ENCODE results near the gene CTSZ. TPM values are rescaled to one million over a fixed set of nuclear protein-coding genes. Genes with fewer than 3 reads are reported as not detected.

The CTSZ gene
- total and polyA plus RNA-seq, 2 of the 8 experiments (the other 6 are each of a cell fraction or from before 2014, with no cell fraction given), result 32.8 to 34.0 TPM

DNA sequence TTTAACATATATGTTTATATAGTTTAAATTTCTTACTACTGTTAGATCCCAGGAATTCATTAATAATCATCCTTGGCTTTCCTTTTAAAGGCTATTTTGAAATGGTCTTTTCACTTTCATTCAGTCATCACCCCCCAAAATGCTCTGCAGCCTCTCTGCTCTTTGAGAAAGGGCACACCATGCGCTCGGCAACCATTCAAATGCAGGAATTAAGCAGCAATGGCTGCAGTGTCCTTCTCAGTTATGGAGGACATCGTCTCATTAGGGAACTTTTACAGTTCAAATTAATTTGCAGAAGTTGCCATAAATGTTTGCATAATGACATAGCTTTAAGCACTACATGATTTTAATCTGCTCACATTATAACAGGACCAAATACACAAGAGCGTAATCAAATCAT, 18.5 kb upstream of the CTSZ start:
- H3K9me3 ChIP-seq (ENCODE audit: insufficient read depth in 2 of 2, low read depth in 1 of 2, low read length in 1 of 2), result no peaks in the 10 kb centered on the region
- peaks cover 0 to 7% (median 2%) of the 10 kb centered on the region in 4 experiments; a peak in 2 of 7 replicates for H3K27me3 ChIP-seq (replicated peaks in 1 of 4; ENCODE audit: control insufficient read depth in 3 of 4, extremely low read depth in 1 of 4, insufficient read depth in 3 of 4, low read length in 3 of 4)
- FAIRE-seq (no peak), DNase-seq (ENCODE audit: low read depth in 1 of 2, low spot score in 2 of 2) (no peak)
- H3K4me1 ChIP-seq (replicated peaks in 1 of 4; ENCODE audit: control insufficient read depth in 3 of 4, insufficient read depth in 4 of 4, low read length in 3 of 4), result peaks cover 0 to 2% (median 0%) of the 10 kb centered on the region in 4 experiments; a peak in 3 of 7 replicates
- CTCF ChIA-PET (ENCODE audit: partially characterized antibody), result interaction anchor here (1.0 to 2.3 kb wide), 4 partner anchors 8 to 470 kb away, joined by 3 to 5 read pairs (median 4); no protein-coding TSS in a partner anchor
- no peak overlapping the region for H2AFZ ChIP-seq (ENCODE audit: low read length)
- no peak overlapping the region for H3K4me3 ChIP-seq (ENCODE audit: extremely low read depth in 1 of 4, insufficient read depth in 2 of 4, low read depth in 3 of 4, low read length in 4 of 4)
- no peak overlapping the region for H3K27ac ChIP-seq (ENCODE audit: low read depth, low read length)
- H3K36me3 ChIP-seq (ENCODE audit: control insufficient read depth in 2 of 4, insufficient read depth in 4 of 4, low read length in 3 of 4), result peaks cover 2 to 40% (median 15%) of the 10 kb centered on the region in 4 experiments; a peak in 6 of 8 replicates
- H4K5ac ChIP-seq (ENCODE audit: insufficient read length, low read depth, low read length), result no peak overlapping the region
- no peak overlapping the region for H2BK20ac ChIP-seq (ENCODE audit: low read length)
- no peak overlapping the region for H4K91ac ChIP-seq (replicated peaks; ENCODE audit: insufficient read length, low read length)
- 71% methylated on average over 4 of the region's 4 CpGs; no CpG with 5 or more reads in 1 of the 2 experiments for WGBS, 2 experiments (ENCODE audit: extremely low coverage in 1 of 2, insufficient coverage in 1 of 2, insufficient read length in 1 of 2, insufficient replicate concordance in 2 of 2, low coverage in 1 of 2, low lambda C conversion rate in 2 of 2, missing lambda C conversion rate in 1 of 2)
- no peak overlapping the region for H3K4ac ChIP-seq (replicated peaks; ENCODE audit: insufficient read length, low read depth, low read length)
- H3K9ac ChIP-seq (replicated peaks in 1 of 4; ENCODE audit: extremely low read depth in 1 of 4, low read depth in 3 of 4, low read length in 3 of 4), result no peak overlapping the region
- H3K18ac ChIP-seq (ENCODE audit: extremely low read depth, low read length), result no peak overlapping the region
- H3K79me1 ChIP-seq (ENCODE audit: low read depth, low read length), result peaks cover 3% of the 10 kb centered on the region; the same call in 1 of the 2 replicates
- no peak overlapping the region for H2AK5ac ChIP-seq (ENCODE audit: low read depth, low read length)
- H4K8ac ChIP-seq (ENCODE audit: extremely low read depth, insufficient read depth, low read length), result no peak overlapping the region
- H3K23ac ChIP-seq (ENCODE audit: insufficient read length), result no peak overlapping the region
- no peak overlapping the region for H2BK12ac ChIP-seq (ENCODE audit: low read depth, low read length)
- H3K56ac ChIP-seq (replicated peaks; ENCODE audit: insufficient read length, low read depth, low read length), result no peak overlapping the region
- 0 out of 4 replicates have a peak, but pooled peaks cover 0 to 3% of the 10 kb centered on the region in 2 experiments for H3K79me2 ChIP-seq (ENCODE audit: control insufficient read depth in 1 of 2, insufficient read depth in 2 of 2, low read length in 2 of 2)
- peaks cover 7% of the 10 kb centered on the region in 2 experiments for H4K20me1 ChIP-seq (replicated peaks in 1 of 2; ENCODE audit: control insufficient read depth in 1 of 2, insufficient read depth in 2 of 2, low read length in 2 of 2)
- peaks cover 2% of the 10 kb centered on the region; the same call in 1 of the 2 replicates for H3K23me2 ChIP-seq (ENCODE audit: low read depth, low read length)
- H2BK120ac ChIP-seq (replicated peaks; ENCODE audit: low read depth, low read length), result no peak overlapping the region
- TF ChIP-seq RNF2 (IDR thresholded peaks at IDR 0.05; ENCODE audit: borderline replicate concordance, low read depth, low read length, missing control alignments, poor library complexity, severe bottlenecking) (no peak), RBBP5 (IDR thresholded peaks at IDR 0.05; ENCODE audit: borderline replicate concordance, low read depth, low read length) (no peak), BRCA1 (IDR thresholded peaks at IDR 0.05; ENCODE audit: low read depth, low read length) (no peak), YY1 (IDR thresholded peaks at IDR 0.05; ENCODE audit: low read depth, low read length) (peak; percentile 66; the same call in 1 of the 2 replicates), CREB1 (IDR thresholded peaks at IDR 0.05) (no peak), TEAD4 (IDR thresholded peaks at IDR 0.05; ENCODE audit: low read depth, low read length) (no peak)
- TF ChIP-seq, protein P1, sequence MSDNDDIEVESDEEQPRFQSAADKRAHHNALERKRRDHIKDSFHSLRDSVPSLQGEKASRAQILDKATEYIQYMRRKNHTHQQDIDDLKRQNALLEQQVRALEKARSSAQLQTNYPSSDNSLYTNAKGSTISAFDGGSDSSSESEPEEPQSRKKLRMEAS (IDR thresholded peaks at IDR 0.05), result 0 out of 2 replicates have a peak, but pooled peaks have one; percentile 31
- TF ChIP-seq, protein P2, sequence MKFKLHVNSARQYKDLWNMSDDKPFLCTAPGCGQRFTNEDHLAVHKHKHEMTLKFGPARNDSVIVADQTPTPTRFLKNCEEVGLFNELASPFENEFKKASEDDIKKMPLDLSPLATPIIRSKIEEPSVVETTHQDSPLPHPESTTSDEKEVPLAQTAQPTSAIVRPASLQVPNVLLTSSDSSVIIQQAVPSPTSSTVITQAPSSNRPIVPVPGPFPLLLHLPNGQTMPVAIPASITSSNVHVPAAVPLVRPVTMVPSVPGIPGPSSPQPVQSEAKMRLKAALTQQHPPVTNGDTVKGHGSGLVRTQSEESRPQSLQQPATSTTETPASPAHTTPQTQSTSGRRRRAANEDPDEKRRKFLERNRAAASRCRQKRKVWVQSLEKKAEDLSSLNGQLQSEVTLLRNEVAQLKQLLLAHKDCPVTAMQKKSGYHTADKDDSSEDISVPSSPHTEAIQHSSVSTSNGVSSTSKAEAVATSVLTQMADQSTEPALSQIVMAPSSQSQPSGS (IDR thresholded peaks at IDR 0.05; ENCODE audit: low read length), result no peak
- TF ChIP-seq, protein P3, sequence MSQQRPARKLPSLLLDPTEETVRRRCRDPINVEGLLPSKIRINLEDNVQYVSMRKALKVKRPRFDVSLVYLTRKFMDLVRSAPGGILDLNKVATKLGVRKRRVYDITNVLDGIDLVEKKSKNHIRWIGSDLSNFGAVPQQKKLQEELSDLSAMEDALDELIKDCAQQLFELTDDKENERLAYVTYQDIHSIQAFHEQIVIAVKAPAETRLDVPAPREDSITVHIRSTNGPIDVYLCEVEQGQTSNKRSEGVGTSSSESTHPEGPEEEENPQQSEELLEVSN (IDR thresholded peaks at IDR 0.05), result no peak
- H2BK15ac ChIP-seq (ENCODE audit: low read length), result no peak overlapping the region
- no peak overlapping the region for H2BK5ac ChIP-seq (ENCODE audit: low read depth, low read length)
- H3K14ac ChIP-seq (ENCODE audit: insufficient read length), result no peak overlapping the region
- H3K4me2 ChIP-seq (ENCODE audit: insufficient read depth in 1 of 2, low read depth in 2 of 2, low read length in 2 of 2), result no peak overlapping the region
- POLR2A ChIA-PET (ENCODE audit: partially characterized antibody), result interaction anchor here (1.3 kb wide), 1 partner anchor 9 kb away, joined by 3 read pairs; no protein-coding TSS in a partner anchor

Data from H1 (cell line).